Activated naive CD8-positive, alpha-beta T cell treated with anti-CD3 and anti-CD28 coated beads, Interleukin-2, amount 50 U/mL, for 24 hours (primary cell): ENCODE results near the gene LRFN2.

Experiments
- ATAC-seq: fragments of 150-1000 bp; cut with Tn5 transposase; one replicate; pipeline ENCODE4 v1.10.0; 2021
- DNase-seq: peaks from one replicate; pipeline ENCODE4 v3.0.0; 2021
- H3K27ac Mint-ChIP-seq: one replicate; pipeline ENCODE4 v1.8.0; 2021; ENCODE audit warnings: mild to moderate bottlenecking, mixed read lengths
- H3K27me3 Mint-ChIP-seq: one replicate; pipeline ENCODE4 v1.8.0; 2021; ENCODE audit warnings: mixed read lengths
- H3K36me3 Mint-ChIP-seq: one replicate; pipeline ENCODE4 v1.8.0; 2021; ENCODE audit warnings: low read depth, mixed read lengths
- H3K4me1 Mint-ChIP-seq: one replicate; pipeline ENCODE4 v1.8.0; 2021; ENCODE audit warnings: mixed read lengths
- H3K4me3 Mint-ChIP-seq: one replicate; pipeline ENCODE4 v1.8.0; 2021; ENCODE audit warnings: mild to moderate bottlenecking, moderate library complexity, mixed read lengths
- H3K9me3 Mint-ChIP-seq: one replicate; pipeline ENCODE4 v1.8.0; 2021; ENCODE audit warnings: mixed read lengths

Gene LRFN2

GRCh38 chr6:40358473-40359460 lies 228.4 kb downstream of the LRFN2 start:
- Mint-ChIP-seq H3K4me1 (peaks cover 4% of the 10 kb centered on the region), H3K4me3 (no peak overlapping the region), H3K36me3 (no peaks in the 10 kb centered on the region), H3K27ac (no peak overlapping the region), H3K27me3 (peaks cover under 1% of the 10 kb centered on the region), H3K9me3 (no peaks in the 10 kb centered on the region)
- no peak for DNase-seq
- ATAC-seq = no peak

GRCh38 chr6:40356242-40356910 lies 230.8 kb downstream of the LRFN2 start:
- ATAC-seq (peak; percentile 60), DNase-seq (peak; percentile 5)
- no peaks in the 10 kb centered on the region for H3K27me3 Mint-ChIP-seq
- H3K4me3 Mint-ChIP-seq = no peak overlapping the region
- no peak overlapping the region for H3K27ac Mint-ChIP-seq
- no peaks in the 10 kb centered on the region for H3K36me3 Mint-ChIP-seq
- no peaks in the 10 kb centered on the region for H3K9me3 Mint-ChIP-seq
- H3K4me1 Mint-ChIP-seq = peaks cover 4% of the 10 kb centered on the region

DNA sequence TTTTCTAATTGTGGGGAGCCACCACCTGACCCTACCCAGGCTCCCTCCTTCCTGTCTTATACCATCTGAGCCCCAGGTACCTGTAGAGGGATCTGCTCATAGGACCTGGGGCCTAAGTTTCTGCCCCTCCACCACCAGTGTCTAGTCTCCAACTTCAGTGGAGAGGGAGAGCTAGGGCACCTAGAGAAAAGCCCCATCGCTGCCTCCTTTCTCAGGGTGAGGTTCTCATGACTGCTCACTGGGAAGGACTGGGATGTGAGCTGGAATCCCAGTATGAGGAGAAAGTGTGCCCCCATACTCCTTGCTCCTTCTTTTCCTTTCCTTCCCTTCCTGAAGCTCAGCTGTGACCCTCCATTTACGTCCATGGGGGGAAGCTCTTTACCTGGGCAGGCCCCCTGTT lies 231.6 kb downstream of the LRFN2 start:
- Mint-ChIP-seq H3K27ac (no peak overlapping the region), H3K4me3 (no peak overlapping the region), H3K9me3 (no peaks in the 10 kb centered on the region), H3K27me3 (no peaks in the 10 kb centered on the region), H3K4me1 (peaks cover 4% of the 10 kb centered on the region), H3K36me3 (no peaks in the 10 kb centered on the region)
- no peak for ATAC-seq
- DNase-seq = no peak

DNA sequence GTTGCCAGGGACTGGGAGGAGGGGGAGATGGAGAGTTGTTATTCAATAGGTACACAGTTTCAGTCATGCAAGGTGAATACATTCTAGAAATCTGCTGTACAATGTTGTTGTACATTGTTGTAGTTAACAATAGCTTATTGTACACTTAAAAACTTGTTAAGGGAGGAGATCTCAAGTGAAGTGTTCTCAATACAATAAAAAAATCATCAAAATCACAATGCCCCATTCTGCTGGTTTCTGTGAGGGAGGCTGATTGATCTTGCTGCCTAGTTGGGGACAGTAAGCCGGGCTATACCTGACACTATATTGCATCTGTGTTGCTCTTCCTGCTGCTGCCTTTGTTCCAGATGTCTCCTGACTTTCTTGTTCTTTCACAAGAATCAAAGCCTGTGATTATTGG lies 232.1 kb downstream of the LRFN2 start:
- no peak for DNase-seq
- Mint-ChIP-seq H3K4me1 (peaks cover 4% of the 10 kb centered on the region), H3K36me3 (no peaks in the 10 kb centered on the region), H3K9me3 (no peaks in the 10 kb centered on the region), H3K27me3 (no peaks in the 10 kb centered on the region), H3K4me3 (no peak overlapping the region), H3K27ac (no peak overlapping the region)
- ATAC-seq = no peak

DNA sequence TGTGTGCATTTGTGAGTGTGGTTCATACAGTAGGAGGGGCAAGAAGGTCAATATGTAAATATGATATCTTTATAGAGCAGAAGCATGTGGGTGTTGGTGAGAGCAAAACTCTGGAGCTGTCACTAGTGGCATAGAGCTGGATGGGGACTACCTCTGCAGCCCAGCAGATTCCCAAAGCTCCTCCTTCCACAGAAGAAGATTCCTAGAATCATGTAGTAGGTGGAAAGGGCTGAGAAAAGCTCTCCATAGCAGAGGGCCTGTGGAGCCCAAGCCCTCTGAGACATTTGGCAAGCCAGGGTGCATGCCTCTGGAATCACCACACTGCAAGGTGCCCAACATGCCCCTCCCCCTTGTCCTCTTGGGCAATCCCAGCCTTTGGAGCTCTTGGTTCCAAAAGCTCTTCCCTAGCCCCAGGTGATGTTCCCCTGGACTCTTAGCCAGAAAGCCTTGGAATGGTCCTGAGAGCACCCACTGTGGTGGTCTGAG lies 233.2 kb downstream of the LRFN2 start:
- no peaks in the 10 kb centered on the region for H3K9me3 Mint-ChIP-seq
- H3K4me1 Mint-ChIP-seq = peaks cover 4% of the 10 kb centered on the region
- DNase-seq (no peak), ATAC-seq (no peak)
- no peak overlapping the region for H3K4me3 Mint-ChIP-seq
- H3K36me3 Mint-ChIP-seq = no peaks in the 10 kb centered on the region
- no peak overlapping the region for H3K27ac Mint-ChIP-seq
- no peaks in the 10 kb centered on the region for H3K27me3 Mint-ChIP-seq

GRCh38 chr6:40353197-40353966 lies 233.8 kb downstream of the LRFN2 start:
- H3K9me3 Mint-ChIP-seq = no peaks in the 10 kb centered on the region
- no peak overlapping the region for H3K4me3 Mint-ChIP-seq
- no peak for DNase-seq
- no peaks in the 10 kb centered on the region for H3K27me3 Mint-ChIP-seq
- no peaks in the 10 kb centered on the region for H3K36me3 Mint-ChIP-seq
- H3K27ac Mint-ChIP-seq = no peak overlapping the region
- ATAC-seq = no peak
- H3K4me1 Mint-ChIP-seq = peaks cover 4% of the 10 kb centered on the region

DNA sequence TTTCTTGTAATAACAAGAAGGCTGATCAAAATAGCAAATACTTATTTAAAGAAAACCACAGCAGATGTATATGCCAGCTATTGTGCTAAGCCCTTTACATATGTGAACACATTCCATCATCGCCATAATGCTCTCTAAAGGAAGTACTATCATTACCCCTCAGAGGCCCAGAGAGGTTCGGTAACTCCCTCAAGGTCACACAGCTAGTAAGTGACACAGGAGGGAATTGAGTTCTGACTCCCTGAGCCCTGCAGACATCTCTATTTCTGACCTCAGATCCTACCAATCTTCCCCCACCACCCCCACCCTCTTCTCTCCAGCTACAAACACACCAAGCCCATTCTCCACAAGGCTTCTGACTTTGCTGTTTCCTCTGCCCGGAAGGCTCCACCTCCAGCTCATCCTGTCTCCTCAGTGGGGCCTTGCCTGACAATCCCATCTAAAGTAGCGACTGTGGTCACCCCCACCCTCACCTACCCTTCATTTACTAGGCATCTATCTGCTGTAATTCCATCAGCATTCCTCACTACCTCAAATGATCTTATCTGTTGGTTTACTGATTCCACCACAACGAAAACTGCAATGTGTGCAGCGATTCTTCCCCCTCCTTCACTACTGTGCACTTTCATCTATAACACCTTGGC lies 234.5 kb downstream of the LRFN2 start:
- no peak overlapping the region for H3K27ac Mint-ChIP-seq
- H3K4me1 Mint-ChIP-seq = peaks cover 4% of the 10 kb centered on the region
- H3K9me3 Mint-ChIP-seq = no peaks in the 10 kb centered on the region
- no peak for DNase-seq
- no peaks in the 10 kb centered on the region for H3K36me3 Mint-ChIP-seq
- no peak for ATAC-seq
- no peaks in the 10 kb centered on the region for H3K27me3 Mint-ChIP-seq
- H3K4me3 Mint-ChIP-seq = no peak overlapping the region

- no peak for ATAC-seq
- Mint-ChIP-seq H3K4me3 (no peak overlapping the region), H3K36me3 (no peaks in the 10 kb centered on the region), H3K27me3 (no peaks in the 10 kb centered on the region), H3K27ac (no peak overlapping the region), H3K4me1 (peaks cover 4% of the 10 kb centered on the region), H3K9me3 (no peaks in the 10 kb centered on the region)
- DNase-seq = no peak
Observed at GRCh38 chr6:40352006-40352405, 235.2 kb downstream of the LRFN2 start.

DNA sequence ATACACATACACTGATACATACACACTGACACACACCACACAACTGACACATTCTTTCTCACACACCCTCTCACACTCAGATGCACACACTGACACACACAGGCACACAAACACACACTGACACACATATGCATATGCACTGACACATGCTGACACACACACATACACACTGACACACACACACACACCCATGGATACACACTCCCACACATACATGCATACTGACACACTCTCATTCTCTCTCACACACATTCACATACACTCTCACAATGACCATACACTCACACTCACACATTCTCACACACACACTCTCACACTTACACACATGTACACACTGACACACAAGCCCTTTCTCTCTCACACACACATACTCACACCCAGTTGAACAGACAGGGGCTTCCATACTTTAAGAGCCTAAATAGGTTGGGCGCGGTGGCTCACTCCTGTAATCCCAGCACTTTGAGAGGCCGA lies 236.4 kb downstream of the LRFN2 start:
- Mint-ChIP-seq H3K27ac (no peak overlapping the region), H3K36me3 (no peaks in the 10 kb centered on the region), H3K27me3 (no peaks in the 10 kb centered on the region), H3K4me1 (no peaks in the 10 kb centered on the region), H3K4me3 (no peak overlapping the region), H3K9me3 (no peaks in the 10 kb centered on the region)
- ATAC-seq = no peak
- no peak for DNase-seq

DNA sequence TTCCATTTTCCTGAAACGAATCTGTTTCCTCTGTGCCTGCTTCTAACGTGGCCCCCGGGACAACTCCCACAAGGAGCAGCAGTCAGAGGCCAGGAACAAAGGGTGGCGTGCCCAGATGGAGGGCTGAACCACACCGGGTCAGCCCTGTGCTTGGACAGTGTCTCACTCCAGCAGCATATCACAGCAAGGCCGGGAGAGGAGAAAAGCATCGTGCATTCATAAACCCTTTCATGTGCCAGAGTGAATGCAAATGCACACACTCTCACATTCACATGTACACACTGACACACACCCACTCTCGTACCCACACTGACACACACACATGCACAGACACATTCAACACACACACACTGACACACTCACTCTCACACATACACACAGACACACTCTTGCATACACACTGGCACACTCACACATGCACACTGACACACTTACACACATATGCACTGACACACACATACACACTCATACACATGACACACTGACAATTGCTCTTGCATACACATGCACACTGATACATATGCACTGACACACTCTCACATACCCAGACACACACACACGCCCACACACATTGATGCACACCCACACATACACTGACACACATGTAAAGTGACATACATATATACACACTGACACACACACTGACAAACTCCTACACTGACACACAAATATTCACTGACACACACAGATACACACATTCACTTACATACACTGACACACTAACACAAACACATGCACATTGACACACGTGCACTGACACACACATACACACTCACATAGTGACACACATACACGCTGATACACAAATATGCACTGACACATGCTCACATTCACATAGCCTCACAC lies 237.0 kb downstream of the LRFN2 start:
- no peak for DNase-seq
- H3K9me3 Mint-ChIP-seq = no peaks in the 10 kb centered on the region
- no peaks in the 10 kb centered on the region for H3K27me3 Mint-ChIP-seq
- no peaks in the 10 kb centered on the region for H3K36me3 Mint-ChIP-seq
- no peak overlapping the region for H3K27ac Mint-ChIP-seq
- ATAC-seq = no peak
- H3K4me3 Mint-ChIP-seq = no peak overlapping the region
- no peaks in the 10 kb centered on the region for H3K4me1 Mint-ChIP-seq

DNA sequence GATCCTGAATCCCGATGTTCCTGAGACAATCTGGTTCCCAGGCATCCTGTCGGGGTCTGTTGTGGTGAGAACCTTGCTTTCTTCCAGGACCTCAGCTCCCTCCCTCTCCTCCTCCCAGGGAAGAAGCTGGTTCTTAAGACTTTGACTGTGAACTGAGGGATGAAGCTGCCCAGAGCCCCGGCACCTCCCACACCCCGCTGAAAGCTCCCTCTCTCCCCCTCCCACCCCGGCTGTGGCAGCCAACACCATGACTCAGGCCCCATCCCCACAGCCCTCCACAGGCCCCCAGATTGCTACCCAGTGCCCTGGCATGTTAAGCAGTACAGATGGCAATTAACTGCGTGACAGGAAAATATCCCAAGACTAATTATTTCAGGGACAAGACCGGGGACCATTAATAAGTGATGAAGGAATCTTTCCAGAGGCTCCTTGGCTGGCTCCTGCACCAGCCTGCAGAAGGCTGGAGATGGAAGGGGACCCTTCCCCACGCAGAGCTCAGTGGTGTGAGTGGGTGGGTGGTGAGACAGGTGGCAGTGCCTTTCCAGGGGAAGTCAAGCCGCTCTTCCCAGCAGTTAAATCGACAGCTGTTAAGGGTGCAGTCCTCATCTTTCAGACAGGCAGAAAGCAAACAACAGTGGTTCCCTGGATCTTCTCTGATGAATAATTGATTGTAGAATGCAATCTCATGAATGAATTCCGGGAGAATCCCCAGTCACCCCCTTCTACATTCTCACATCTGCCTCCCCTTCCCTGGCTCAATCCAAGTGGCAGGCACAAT lies 237.9 kb downstream of the LRFN2 start:
- ATAC-seq = no peak
- no peaks in the 10 kb centered on the region for H3K4me1 Mint-ChIP-seq
- no peaks in the 10 kb centered on the region for H3K27me3 Mint-ChIP-seq
- H3K9me3 Mint-ChIP-seq = no peaks in the 10 kb centered on the region
- H3K36me3 Mint-ChIP-seq = no peaks in the 10 kb centered on the region
- no peak overlapping the region for H3K4me3 Mint-ChIP-seq
- DNase-seq = no peak
- no peak overlapping the region for H3K27ac Mint-ChIP-seq

- ATAC-seq = no peak
- no peaks in the 10 kb centered on the region for H3K36me3 Mint-ChIP-seq
- no peaks in the 10 kb centered on the region for H3K9me3 Mint-ChIP-seq
- no peaks in the 10 kb centered on the region for H3K4me1 Mint-ChIP-seq
- H3K4me3 Mint-ChIP-seq = no peak overlapping the region
- DNase-seq = no peak
- no peaks in the 10 kb centered on the region for H3K27me3 Mint-ChIP-seq
- no peak overlapping the region for H3K27ac Mint-ChIP-seq
Observed at GRCh38 chr6:40348591-40348990, 238.6 kb downstream of the LRFN2 start.

DNA sequence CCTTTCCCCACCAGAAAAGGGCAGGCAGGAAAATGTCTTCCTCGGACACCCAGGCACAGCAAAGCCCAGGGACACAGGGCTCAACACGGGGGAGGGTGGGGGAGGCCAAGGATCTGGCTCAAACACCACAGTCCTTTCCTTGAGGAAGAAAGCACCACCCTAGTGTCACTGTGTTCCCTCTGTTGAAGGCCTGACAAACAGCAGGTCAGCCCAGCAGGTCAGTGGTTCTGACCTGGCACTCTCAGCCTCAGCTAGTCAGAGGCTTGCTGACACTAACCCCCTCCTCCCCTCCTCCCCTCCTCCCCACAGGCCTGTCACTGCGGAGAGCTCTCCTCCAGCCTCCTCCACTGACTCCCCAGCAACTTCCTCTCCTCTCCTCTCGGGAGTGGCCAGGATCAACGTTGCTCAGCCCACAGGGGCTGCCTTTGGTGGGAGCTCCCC lies 239.6 kb downstream of the LRFN2 start:
- Mint-ChIP-seq H3K4me1 (no peaks in the 10 kb centered on the region), H3K36me3 (no peaks in the 10 kb centered on the region), H3K9me3 (no peaks in the 10 kb centered on the region), H3K27ac (no peak overlapping the region), H3K27me3 (no peaks in the 10 kb centered on the region), H3K4me3 (no peak overlapping the region)
- ATAC-seq (no peak), DNase-seq (no peak)
